MM.1S (cell line): ENCODE measurements around the gene OVCH2.

Experiments
- DNase-seq: peaks from one replicate; pipeline ENCODE4 v3.0.0-alpha.2; 2015
- H2AFZ ChIP-seq: fragments of 300-600 bp; sonication (generic); 2 replicates; pipeline ENCODE4 v1.6.0; 2016; ENCODE audit warnings: antibody characterized with exemption, low read length
- H3F3A ChIP-seq: fragments of 300-600 bp; sonication (generic); 2 replicates; pipeline ENCODE4 v1.6.1; 2016; ENCODE audit warnings: mild to moderate bottlenecking, antibody characterized with exemption, low read length, moderate library complexity, mixed read lengths; ENCODE audit not compliant: insufficient read depth
- H3K27ac ChIP-seq: fragments of 300-600 bp; sonication (generic); 2 replicates; pipeline ENCODE4 v1.5.1; 2016; ENCODE audit warnings: mild to moderate bottlenecking, low read length
- H3K27me3 ChIP-seq: fragments of 300-600 bp; sonication (generic); replicated peaks from 2 replicates; pipeline ENCODE4 v1.6.0; 2016; ENCODE audit warnings: low read length; ENCODE audit not compliant: insufficient read depth
- H3K36me3 ChIP-seq: fragments of 300-600 bp; sonication (generic); replicated peaks from 2 replicates; pipeline ENCODE4 v1.6.1; 2016; ENCODE audit warnings: mild to moderate bottlenecking, low read length, mixed read lengths; ENCODE audit not compliant: insufficient read depth
- H3K4me1 ChIP-seq: fragments of 300-600 bp; sonication (generic); 2 replicates; pipeline ENCODE4 v1.6.1; 2016; ENCODE audit warnings: low read length, mixed read lengths
- H3K4me2 ChIP-seq: fragments of 300-600 bp; sonication (generic); 2 replicates; pipeline ENCODE4 v1.6.0; 2016; ENCODE audit warnings: low read depth, low read length
- H3K4me3 ChIP-seq: fragments of 300-600 bp; sonication (generic); 2 replicates; pipeline ENCODE4 v1.5.1; 2016; ENCODE audit warnings: low read length, mixed read lengths
- H3K79me2 ChIP-seq: fragments of 300-600 bp; sonication (generic); 2 replicates; pipeline ENCODE4 v1.6.1; 2016; ENCODE audit warnings: mixed run types, low read length, mixed read lengths
- H3K9ac ChIP-seq: fragments of 300-600 bp; sonication (generic); 2 replicates; pipeline ENCODE4 v1.6.1; 2016; ENCODE audit warnings: low read length, mixed read lengths
- H3K9me2 ChIP-seq: fragments of 300-600 bp; sonication (generic); replicated peaks from 2 replicates; pipeline ENCODE4 v1.6.1; 2016; ENCODE audit warnings: mild to moderate bottlenecking, low read length, mixed read lengths; ENCODE audit not compliant: insufficient read depth
- H3K9me3 ChIP-seq: fragments of 300-600 bp; sonication (generic); replicated peaks from 2 replicates; pipeline ENCODE4 v1.6.1; 2016; ENCODE audit warnings: mild to moderate bottlenecking, low read length, mixed read lengths; ENCODE audit not compliant: insufficient read depth
- H4K20me1 ChIP-seq: fragments of 300-600 bp; sonication (generic); 2 replicates; pipeline ENCODE4 v1.6.1; 2016; ENCODE audit warnings: mild to moderate bottlenecking, low read length, moderate library complexity, mixed read lengths; ENCODE audit not compliant: insufficient read depth
- CTCF ChIP-seq: fragments of 300-600 bp; sonication (generic); IDR thresholded peaks from 2 replicates; pipeline ENCODE4 v1.5.1; 2016; ENCODE audit warnings: antibody characterized with exemption, low read length, mixed read lengths
- EZH2 ChIP-seq: fragments of 300-600 bp; sonication (generic); optimal IDR thresholded peaks from 2 replicates; pipeline ENCODE3; 2017; ENCODE audit warnings: low read depth, mild to moderate bottlenecking, antibody characterized with exemption, low read length, mixed read lengths
- EZH2phosphoT487 ChIP-seq: fragments of 300-600 bp; sonication (generic); IDR thresholded peaks from 2 replicates; pipeline ENCODE4 v1.6.1; 2018; ENCODE audit warnings: antibody characterized with exemption, low read length

Gene OVCH2

GRCh38 chr11:7645206-7645605, 61.1 kb downstream of the OVCH2 start:
- no peaks in the 10 kb centered on the region for H3K9me3 ChIP-seq

GRCh38 chr11:7643314-7643713, 63.0 kb downstream of the OVCH2 start:
- Histone ChIP-seq H3K4me3 (no peak overlapping the region), H3K9me3 (no peaks in the 10 kb centered on the region), H2AFZ (no peak overlapping the region), H4K20me1 (no peaks in the 10 kb centered on the region), H3K9ac (no peak overlapping the region), H3K27me3 (no peaks in the 10 kb centered on the region), H3K4me2 (no peak overlapping the region), H3F3A (no peaks in the 10 kb centered on the region), H3K27ac (no peak overlapping the region), H3K36me3 (no peaks in the 10 kb centered on the region), H3K79me2 (no peaks in the 10 kb centered on the region), H3K9me2 (no peaks in the 10 kb centered on the region), H3K4me1 (peaks cover 10% of the 10 kb centered on the region)
- no peak for DNase-seq
- no peak for TF ChIP-seq EZH2phosphoT487
- no peak for TF ChIP-seq CTCF
- no peak for TF ChIP-seq EZH2

More at GRCh38 chr11:7645206-7645605, 61.1 kb downstream of the OVCH2 start:
- H3K27ac ChIP-seq, result no peak overlapping the region
- H3K79me2 ChIP-seq, result no peaks in the 10 kb centered on the region
- H3K9me2 ChIP-seq, result no peaks in the 10 kb centered on the region
- no peak overlapping the region for H3K4me3 ChIP-seq
- TF ChIP-seq EZH2phosphoT487 (no peak), EZH2 (no peak), CTCF (no peak)
- no peak for DNase-seq
- H3K36me3 ChIP-seq, result no peaks in the 10 kb centered on the region
- H3K9ac ChIP-seq, result no peak overlapping the region
- H3K4me2 ChIP-seq, result no peak overlapping the region
- no peak overlapping the region for H2AFZ ChIP-seq
- no peaks in the 10 kb centered on the region for H3K4me1 ChIP-seq
- H3K27me3 ChIP-seq, result no peaks in the 10 kb centered on the region
- no peaks in the 10 kb centered on the region for H4K20me1 ChIP-seq
- H3F3A ChIP-seq, result no peaks in the 10 kb centered on the region

DNA sequence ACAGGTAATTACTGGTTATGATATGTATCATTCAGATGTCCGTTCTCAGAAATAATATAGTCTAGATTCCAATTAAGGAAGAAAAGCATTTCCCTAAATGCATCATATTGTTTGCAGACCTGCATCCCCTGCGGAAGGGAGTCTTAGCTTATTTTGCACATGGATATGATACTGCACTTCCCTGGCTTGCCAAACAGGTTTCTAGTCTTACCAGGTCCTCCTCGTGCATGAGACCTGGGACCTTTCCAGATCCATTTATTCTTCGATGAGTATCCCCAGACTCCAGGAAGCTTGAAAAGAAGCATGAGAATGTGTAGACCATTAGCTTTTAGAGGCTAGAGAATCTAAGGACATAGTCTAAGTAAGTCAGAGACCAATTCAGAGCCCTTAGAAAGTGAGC, 63.5 kb downstream of the OVCH2 start:
- no peak overlapping the region for H3K4me2 ChIP-seq
- no peak overlapping the region for H2AFZ ChIP-seq
- H3K9ac ChIP-seq, result no peak overlapping the region
- H3K4me3 ChIP-seq, result no peak overlapping the region
- H3F3A ChIP-seq, result no peaks in the 10 kb centered on the region
- no peaks in the 10 kb centered on the region for H4K20me1 ChIP-seq
- H3K36me3 ChIP-seq, result no peaks in the 10 kb centered on the region
- no peaks in the 10 kb centered on the region for H3K9me3 ChIP-seq
- TF ChIP-seq EZH2phosphoT487 (no peak), EZH2 (no peak), CTCF (no peak)
- no peaks in the 10 kb centered on the region for H3K9me2 ChIP-seq
- no peaks in the 10 kb centered on the region for H3K79me2 ChIP-seq
- no peak overlapping the region for H3K27ac ChIP-seq
- no peaks in the 10 kb centered on the region for H3K27me3 ChIP-seq
- peaks cover 10% of the 10 kb centered on the region for H3K4me1 ChIP-seq
- no peak for DNase-seq
